Endothelial cell of umbilical vein (primary cell): ENCODE data around the gene NLE1. TPM values are rescaled to one million over a fixed set of nuclear protein-coding genes. Genes with fewer than 3 reads are reported as not detected.

Source experiments
- BruUV-seq: library from RNA; stranded (reverse); fragments of 400-500 nt; replicated peaks from 2 replicates; lab custom pipeline; 2021; lab: Mats Ljungman, UMichigan
- CTCF ChIA-PET: fragments of 300-600, 350-600 bp; sonication (Branson Sonifier 250); formaldehyde crosslinking; loops from one replicate; lab custom pipeline; 2021; ENCODE audit warnings: antibody characterized with exemption, inconsistent platforms; lab: Charles Lee
- POLR2A ChIA-PET: fragments of 300-600, 350-600 bp; sonication (Branson Sonifier 250); formaldehyde crosslinking; loops from one replicate; lab custom pipeline; 2021; ENCODE audit warnings: antibody characterized with exemption, inconsistent platforms; lab: Charles Lee
- DNase-seq: peaks from one replicate; pipeline ENCODE4 v3.0.0-alpha.2; 2011; ENCODE audit warnings: low read depth, low spot score
- FAIRE-seq: peaks from 2 replicates; lab custom pipeline; 2011; peaks lifted over from hg19 to GRCh38; lab: Jason Lieb, UNC
- H2AFZ ChIP-seq: 2 replicates; pipeline ENCODE4 v1.6.0; 2012; ENCODE audit warnings: low read depth, low read length, control low read depth, inconsistent platforms
- H3K27ac ChIP-seq: 2 replicates; pipeline ENCODE4 v1.5.1; 2011; ENCODE audit warnings: low read depth, mild to moderate bottlenecking, control low read depth, low read length, moderate library complexity; ENCODE audit not compliant: insufficient read depth
- H3K27me3 ChIP-seq, 2 experiments: 2 replicates each; pipeline versions ENCODE4 v1.6.0 to v1.6.1; 2011; ENCODE audit warnings: low read length in 2 of 2, mixed read lengths in 1 of 2; ENCODE audit not compliant: control insufficient read depth in 2 of 2, insufficient read depth in 2 of 2
- H3K36me3 ChIP-seq, 2 experiments: 2 replicates in 1 of 2; 3 replicates in 1 of 2; pipeline ENCODE4 v1.5.1; 2011; ENCODE audit warnings: low read length in 2 of 2, mild to moderate bottlenecking in 1 of 2, moderate library complexity in 1 of 2; ENCODE audit not compliant: control insufficient read depth in 2 of 2, insufficient read depth in 2 of 2; ENCODE audit errors: extremely low read depth in 1 of 2
- H3K4me1 ChIP-seq: 3 replicates; pipeline ENCODE4 v1.5.1; 2011; ENCODE audit warnings: mild to moderate bottlenecking, low read length; ENCODE audit not compliant: control insufficient read depth, insufficient read depth; ENCODE audit errors: extremely low read depth
- H3K4me2 ChIP-seq: 2 replicates; pipeline ENCODE4 v1.6.1; 2011; ENCODE audit warnings: low read length, control low read depth, mixed read lengths; ENCODE audit not compliant: insufficient read depth
- H3K4me3 ChIP-seq, 3 experiments: fragments of 200-600 bp in 1 of 3; sonication (generic), shearing (Covaris generic) in 1 of 3; replicated peaks in 1 of 3; 2 replicates each; pipeline ENCODE4 v1.5.1; 2011 to 2016; ENCODE audit warnings: control low read depth in 3 of 3, low read length in 3 of 3, mild to moderate bottlenecking in 2 of 3, inconsistent platforms in 1 of 3, low read depth in 1 of 3, moderate library complexity in 1 of 3; ENCODE audit not compliant: insufficient read depth in 1 of 3
- H3K79me2 ChIP-seq: 2 replicates; pipeline ENCODE4 v1.6.0; 2012; ENCODE audit warnings: low read length, inconsistent platforms; ENCODE audit not compliant: control insufficient read depth, insufficient read depth
- H3K9ac ChIP-seq: replicated peaks from 2 replicates; pipeline ENCODE3; 2011; ENCODE audit warnings: low read length, control low read depth; ENCODE audit not compliant: insufficient read depth; ENCODE audit errors: extremely low read depth
- H3K9me1 ChIP-seq: replicated peaks from 3 replicates; pipeline ENCODE4 v1.6.0; 2011; ENCODE audit warnings: mild to moderate bottlenecking, low read length; ENCODE audit not compliant: control insufficient read depth, insufficient read depth; ENCODE audit errors: extremely low read depth
- H3K9me3 ChIP-seq: replicated peaks from 2 replicates; pipeline ENCODE4 v1.5.1; 2012; ENCODE audit warnings: low read length, inconsistent platforms; ENCODE audit not compliant: control insufficient read depth, insufficient read depth
- H4K20me1 ChIP-seq: replicated peaks from 2 replicates; pipeline ENCODE3; 2011; ENCODE audit warnings: mild to moderate bottlenecking, low read length; ENCODE audit not compliant: control insufficient read depth, insufficient read depth; ENCODE audit errors: extremely low read depth
- CTCF ChIP-seq, 2 donors: IDR thresholded peaks; 1 replicate in 1 of 2; 2 replicates in 1 of 2; pipeline ENCODE4 v1.5.1; 2011; ENCODE audit warnings: low read length in 2 of 2, mild to moderate bottlenecking in 2 of 2, moderate library complexity in 2 of 2, control low read depth in 1 of 2, inconsistent platforms in 1 of 2, low read depth in 1 of 2; ENCODE audit not compliant: insufficient read depth in 1 of 2; ENCODE audit errors: extremely low read depth in 1 of 2
- FOS ChIP-seq: IDR thresholded peaks from 2 replicates; pipeline ENCODE4 v1.6.1; 2011; ENCODE audit warnings: mild to moderate bottlenecking, low read length, moderate library complexity, borderline replicate concordance; ENCODE audit not compliant: insufficient read depth
- GATA2 ChIP-seq: IDR thresholded peaks from 2 replicates; pipeline ENCODE4 v1.7.0; 2011; ENCODE audit warnings: low read depth, mild to moderate bottlenecking, moderate library complexity, mixed read lengths, low read length; ENCODE audit not compliant: insufficient read length, insufficient read depth
- MYC ChIP-seq: IDR thresholded peaks from one replicate; pipeline ENCODE4 v1.6.1; 2011; ENCODE audit warnings: mild to moderate bottlenecking, low read depth, low read length
- POLR2A ChIP-seq: IDR thresholded peaks from 2 replicates; pipeline ENCODE4 v1.6.1; 2012; ENCODE audit warnings: low read depth, mild to moderate bottlenecking, control low read depth, low read length
- dilution Hi-C: fragments of 300-500 bp; cut with MboI; formaldehyde crosslinking; loops from one replicate; pipeline ENCODE4 v1.15.0; 2019; ENCODE audit warnings: low sequenced_read_pairs; ENCODE audit not compliant: extremely low pct_ligation_motif_present
- intact Hi-C: fragments of 100-400 bp; cut with micrococcal nuclease; formaldehyde crosslinking; loops from one replicate; pipeline ENCODE4 v1.10.0; 2022
- polyA plus RNA-seq, 4 experiments: library from polyadenylated mRNA; depleted of rRNA in 3 of 4; stranded (reverse) in 3 of 4; unstranded in 1 of 4; fragments of >200 nt; gene quantifications; 2 replicates each; pipeline versions ENCODE4 v1.2.1 to v1.2.3, GENCODE V29; 2011 to 2012; ENCODE audit warnings: missing spikeins in 1 of 4
- total RNA-seq: library from RNA; stranded (reverse); gene quantifications from 2 replicates; pipeline ENCODE4 v1.2.3, GENCODE V29; 2021
- TF ChIP-seq, protein P1 (sequence below): IDR thresholded peaks from 2 replicates; pipeline ENCODE4 v1.6.1; 2011; ENCODE audit not compliant: insufficient read depth, insufficient read length

Gene NLE1
- total and polyA plus RNA-seq, 2 donors (not counting 3 experiments of a cell fraction or from before 2014, with no cell fraction given) = 19.1 to 22.8 TPM

- Histone ChIP-seq H3K9ac (peak overlapping the region; percentile 73), H3K36me3 (no peaks in the 10 kb centered on the region), H3K27me3 (no peaks in the 10 kb centered on the region), H2AFZ (peak overlapping the region; percentile 98), H3K4me3 (peak overlapping the region in 2 of 3 experiments; percentile 24 to 52), H3K4me1 (peaks cover 22% of the 10 kb centered on the region), H3K27ac (peak overlapping the region; percentile 72), H4K20me1 (no peaks in the 10 kb centered on the region), H3K9me3 (no peaks in the 10 kb centered on the region), H3K4me2 (peak overlapping the region; percentile 78), H3K79me2 (peaks cover 31% of the 10 kb centered on the region), H3K9me1 (no peaks in the 10 kb centered on the region)
- DNase-seq = peak; percentile 54
- ChIA-PET CTCF (interaction anchor here (0.5 to 2.1 kb wide), 29 partner anchors 8 to 547 kb away, joined by 3 to 34 read pairs (median 4); partner anchors contain the start of genes FNDC8, LIG3 and RFFL), POLR2A (no interaction called here)
- no TSS peak for BruUV-seq
- FAIRE-seq = peak; percentile 93
- dilution Hi-C loops = no loop called here
- intact Hi-C loops = loop anchor here (1.0 kb wide), 5 partner anchors 26 to 108 kb away; partner anchors contain the start of genes RAD51D and RFFL
- TF ChIP-seq CTCF (IDR thresholded peaks at IDR 0.05; ENCODE audit: extremely low read depth in 1 of 2, insufficient read depth in 1 of 2, low read depth in 1 of 2, low read length in 2 of 2) (peak in 1 of 2 donors; percentile 29), GATA2 (no peak), POLR2A (peak; percentile 0), MYC (no peak), FOS (peak; percentile 56)
- TF ChIP-seq, protein P1, sequence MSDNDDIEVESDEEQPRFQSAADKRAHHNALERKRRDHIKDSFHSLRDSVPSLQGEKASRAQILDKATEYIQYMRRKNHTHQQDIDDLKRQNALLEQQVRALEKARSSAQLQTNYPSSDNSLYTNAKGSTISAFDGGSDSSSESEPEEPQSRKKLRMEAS = no peak
These were observed 52.4 kb downstream of the NLE1 start for GRCh38 chr17:35089586-35090296.
